HepG2 (cell line): ENCODE results near the gene BPIFB2. TPM values are rescaled to one million over a fixed set of nuclear protein-coding genes. Genes with fewer than 3 reads are reported as not detected.

ENCODE experiments used
- ARNT2 ChIP-seq: sonication (generic); formaldehyde crosslinking; IDR thresholded peaks from 2 replicates; pipeline ENCODE4 v1.8.0; 2022; ENCODE audit warnings: mild to moderate bottlenecking, low read depth, missing genetic modification reagents, moderate library complexity
- BRCA1 ChIP-seq: sonication (generic); formaldehyde crosslinking; IDR thresholded peaks from 2 replicates; pipeline ENCODE4 v1.4.0; 2020; ENCODE audit warnings: missing genetic modification reagents
- CBX5 ChIP-seq: sonication (generic); formaldehyde crosslinking; IDR thresholded peaks from 2 replicates; pipeline ENCODE4 v1.4.0; 2020; ENCODE audit warnings: missing genetic modification reagents, borderline replicate concordance
- CCDC6 ChIP-seq: sonication (generic); formaldehyde crosslinking; IDR thresholded peaks from 2 replicates; pipeline ENCODE4 v1.8.1; 2022; ENCODE audit warnings: mild to moderate bottlenecking, missing genetic modification reagents, moderate library complexity
- EZH2 ChIP-seq: conservative IDR thresholded peaks from 2 replicates; pipeline ENCODE4 v1.6.1; 2012; ENCODE audit warnings: mild to moderate bottlenecking, low read depth, low read length, moderate library complexity
- FLYWCH1 ChIP-seq: sonication (generic); formaldehyde crosslinking; IDR thresholded peaks from 2 replicates; pipeline ENCODE4 v1.8.1; 2023; ENCODE audit warnings: mild to moderate bottlenecking, missing genetic modification reagents
- FOXA3 ChIP-seq: IDR thresholded peaks from 2 replicates; pipeline ENCODE4 v1.6.1; 2016; ENCODE audit warnings: missing genetic modification reagents, missing compliant biosample characterization
- GPN1 ChIP-seq: sonication (generic); formaldehyde crosslinking; IDR thresholded peaks from 2 replicates; pipeline ENCODE4 v1.5.1; 2020; ENCODE audit warnings: missing genetic modification reagents, borderline replicate concordance
- HCFC1 ChIP-seq: fragments of 150-350 bp; IDR thresholded peaks from 2 replicates; pipeline ENCODE4 v1.6.1; 2014; ENCODE audit warnings: low read depth, low read length
- IKZF1 ChIP-seq: fragments of 450-650 bp; IDR thresholded peaks from 2 replicates; pipeline ENCODE4 v1.7.1; 2016
- IRF2 ChIP-seq: IDR thresholded peaks from 2 replicates; pipeline ENCODE4 v1.6.1; 2018; ENCODE audit warnings: missing genetic modification reagents, missing compliant biosample characterization
- MYC ChIP-seq: sonication (generic); formaldehyde crosslinking; IDR thresholded peaks from 2 replicates; pipeline ENCODE4 v1.9.0; 2021; ENCODE audit warnings: missing genetic modification reagents, borderline replicate concordance
- RFX5 ChIP-seq: IDR thresholded peaks from 2 replicates; pipeline ENCODE4 v1.6.1; 2011; ENCODE audit warnings: low read depth, low read length, improper control_type of control experiment
- ZNF296 ChIP-seq: sonication (generic); formaldehyde crosslinking; conservative IDR thresholded peaks from 2 replicates; pipeline ENCODE4 v1.5.0; 2020; ENCODE audit warnings: mild to moderate bottlenecking, missing genetic modification reagents
- ZNF3 ChIP-seq: IDR thresholded peaks from 2 replicates; pipeline ENCODE4 v1.7.0; 2017; ENCODE audit warnings: inconsistent platforms
- ZNF720 ChIP-seq: sonication (generic); formaldehyde crosslinking; IDR thresholded peaks from 2 replicates; pipeline ENCODE4 v1.4.0; 2020; ENCODE audit warnings: missing genetic modification reagents
- ZNF766 ChIP-seq: sonication (generic); formaldehyde crosslinking; IDR thresholded peaks from 2 replicates; pipeline ENCODE4 v1.5.0; 2020; ENCODE audit warnings: missing genetic modification reagents, borderline replicate concordance
- ZNF850 ChIP-seq: sonication (generic); formaldehyde crosslinking; conservative IDR thresholded peaks from 2 replicates; pipeline ENCODE4 v1.9.0; 2021; ENCODE audit warnings: mild to moderate bottlenecking, missing genetic modification reagents
- polyA plus RNA-seq, 8 experiments: library from polyadenylated mRNA; depleted of rRNA in 3 of 8; stranded (reverse) in 7 of 8; unstranded in 1 of 8; fragments of >200 nt; fragmentation: Illumina TruSeq in 4 of 8; extraction: Trizol in 4 of 8; gene quantifications; 2 replicates each; pipeline versions ENCODE4 v1.2.1 to v1.2.3, GENCODE V29; 2011 to 2016; ENCODE audit warnings: low read depth in 4 of 8, missing spikeins in 1 of 8, mixed read lengths in 1 of 8; ENCODE audit not compliant: insufficient read depth in 1 of 8
- total RNA-seq, 5 experiments: library from RNA; depleted of rRNA; stranded (reverse); fragments of >200 nt; fragmentation: Illumina TruSeq; extraction: Trizol; gene quantifications; 2 replicates each; pipeline ENCODE4 v1.2.3, GENCODE V29; 2016; ENCODE audit warnings: low read depth in 1 of 5
- TF ChIP-seq, protein P1 (sequence below): sonication (generic); formaldehyde crosslinking; IDR thresholded peaks from 2 replicates; pipeline ENCODE4 v1.5.0; 2020; ENCODE audit warnings: missing genetic modification reagents
- TF ChIP-seq, protein P2 (sequence below): sonication (generic); formaldehyde crosslinking; IDR thresholded peaks from 2 replicates; pipeline ENCODE4 v1.4.0; 2020; ENCODE audit warnings: mild to moderate bottlenecking, low read depth, missing genetic modification reagents
- TF ChIP-seq, protein P3 (sequence below): sonication (generic); formaldehyde crosslinking; IDR thresholded peaks from 2 replicates; pipeline ENCODE4 v1.5.1; 2020; ENCODE audit warnings: mild to moderate bottlenecking, missing genetic modification reagents, moderate library complexity
- TF ChIP-seq, protein P4 (sequence below): sonication (generic); formaldehyde crosslinking; IDR thresholded peaks from 2 replicates; pipeline ENCODE4 v1.4.0; 2020; ENCODE audit warnings: missing genetic modification reagents

Gene BPIFB2
- total and polyA plus RNA-seq, 2 of the 13 experiments (the other 11 are each of a cell fraction or from before 2014, with no cell fraction given): 54.5 to 902 TPM

DNA sequence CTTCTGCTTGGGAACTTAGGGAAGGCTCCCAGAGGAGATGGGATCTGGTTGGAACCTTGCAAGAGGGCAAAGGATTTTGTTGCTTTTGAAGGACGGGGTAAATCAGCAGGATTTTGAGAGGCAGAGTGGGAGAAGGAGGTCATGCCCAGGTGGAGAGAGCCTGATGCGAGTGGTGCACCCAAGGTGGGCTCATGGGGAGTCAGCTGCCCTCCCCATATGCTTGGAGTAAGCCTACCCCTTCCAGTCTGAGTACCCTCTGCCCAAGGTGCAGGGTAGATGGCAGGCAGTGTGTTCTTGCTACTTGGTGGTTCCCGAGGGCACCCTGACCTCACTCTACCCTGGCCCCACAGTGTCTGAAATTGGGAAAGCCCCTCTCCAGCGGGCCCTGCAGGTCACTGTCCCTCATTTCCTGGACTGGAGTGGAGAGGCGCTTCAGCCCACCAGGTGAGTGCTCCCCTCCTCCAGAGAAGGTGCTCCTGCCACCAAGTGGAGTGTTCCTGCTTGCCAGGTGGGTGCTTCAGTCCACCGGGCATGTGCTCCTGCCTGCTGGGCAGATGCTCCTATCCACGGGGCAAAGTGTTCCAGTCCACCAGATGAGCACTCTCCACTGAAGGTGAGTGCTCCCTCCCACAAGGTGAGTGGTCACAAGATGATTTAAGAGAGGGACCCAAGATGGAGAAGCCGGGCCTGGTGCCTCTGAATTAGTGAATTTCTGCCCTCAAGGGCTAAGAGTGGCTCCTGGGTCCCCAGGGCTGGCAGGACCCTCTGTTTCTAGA, 3.4 kb downstream of the BPIFB2 start (continued):
- TF ChIP-seq, protein P1, sequence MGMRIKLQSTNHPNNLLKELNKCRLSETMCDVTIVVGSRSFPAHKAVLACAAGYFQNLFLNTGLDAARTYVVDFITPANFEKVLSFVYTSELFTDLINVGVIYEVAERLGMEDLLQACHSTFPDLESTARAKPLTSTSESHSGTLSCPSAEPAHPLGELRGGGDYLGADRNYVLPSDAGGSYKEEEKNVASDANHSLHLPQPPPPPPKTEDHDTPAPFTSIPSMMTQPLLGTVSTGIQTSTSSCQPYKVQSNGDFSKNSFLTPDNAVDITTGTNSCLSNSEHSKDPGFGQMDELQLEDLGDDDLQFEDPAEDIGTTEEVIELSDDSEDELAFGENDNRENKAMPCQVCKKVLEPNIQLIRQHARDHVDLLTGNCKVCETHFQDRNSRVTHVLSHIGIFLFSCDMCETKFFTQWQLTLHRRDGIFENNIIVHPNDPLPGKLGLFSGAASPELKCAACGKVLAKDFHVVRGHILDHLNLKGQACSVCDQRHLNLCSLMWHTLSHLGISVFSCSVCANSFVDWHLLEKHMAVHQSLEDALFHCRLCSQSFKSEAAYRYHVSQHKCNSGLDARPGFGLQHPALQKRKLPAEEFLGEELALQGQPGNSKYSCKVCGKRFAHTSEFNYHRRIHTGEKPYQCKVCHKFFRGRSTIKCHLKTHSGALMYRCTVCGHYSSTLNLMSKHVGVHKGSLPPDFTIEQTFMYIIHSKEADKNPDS (CRISPR knock-in tag): no peak
- TF ChIP-seq ARNT2 (CRISPR knock-in tag) (no peak; the same call in 1 of the 2 replicates), CBX5 (CRISPR knock-in tag) (no peak), RFX5 (no peak), ZNF850 (CRISPR knock-in tag) (no peak), BRCA1 (CRISPR knock-in tag) (no peak), ZNF766 (CRISPR knock-in tag) (no peak), FOXA3 (no peak), GPN1 (CRISPR knock-in tag) (no peak), HCFC1 (no peak), IRF2 (CRISPR knock-in tag) (no peak), ZNF720 (CRISPR knock-in tag) (no peak), CCDC6 (CRISPR knock-in tag) (no peak), MYC (CRISPR knock-in tag) (peak; percentile 55; the same call in 1 of the 2 replicates), ZNF296 (CRISPR knock-in tag) (no peak), ZNF3 (CRISPR knock-in tag) (no peak), FLYWCH1 (CRISPR knock-in tag) (no peak), IKZF1 (no peak), EZH2 (no peak)
- TF ChIP-seq, protein P2, sequence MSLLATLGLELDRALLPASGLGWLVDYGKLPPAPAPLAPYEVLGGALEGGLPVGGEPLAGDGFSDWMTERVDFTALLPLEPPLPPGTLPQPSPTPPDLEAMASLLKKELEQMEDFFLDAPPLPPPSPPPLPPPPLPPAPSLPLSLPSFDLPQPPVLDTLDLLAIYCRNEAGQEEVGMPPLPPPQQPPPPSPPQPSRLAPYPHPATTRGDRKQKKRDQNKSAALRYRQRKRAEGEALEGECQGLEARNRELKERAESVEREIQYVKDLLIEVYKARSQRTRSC: no peak
- TF ChIP-seq, protein P3, sequence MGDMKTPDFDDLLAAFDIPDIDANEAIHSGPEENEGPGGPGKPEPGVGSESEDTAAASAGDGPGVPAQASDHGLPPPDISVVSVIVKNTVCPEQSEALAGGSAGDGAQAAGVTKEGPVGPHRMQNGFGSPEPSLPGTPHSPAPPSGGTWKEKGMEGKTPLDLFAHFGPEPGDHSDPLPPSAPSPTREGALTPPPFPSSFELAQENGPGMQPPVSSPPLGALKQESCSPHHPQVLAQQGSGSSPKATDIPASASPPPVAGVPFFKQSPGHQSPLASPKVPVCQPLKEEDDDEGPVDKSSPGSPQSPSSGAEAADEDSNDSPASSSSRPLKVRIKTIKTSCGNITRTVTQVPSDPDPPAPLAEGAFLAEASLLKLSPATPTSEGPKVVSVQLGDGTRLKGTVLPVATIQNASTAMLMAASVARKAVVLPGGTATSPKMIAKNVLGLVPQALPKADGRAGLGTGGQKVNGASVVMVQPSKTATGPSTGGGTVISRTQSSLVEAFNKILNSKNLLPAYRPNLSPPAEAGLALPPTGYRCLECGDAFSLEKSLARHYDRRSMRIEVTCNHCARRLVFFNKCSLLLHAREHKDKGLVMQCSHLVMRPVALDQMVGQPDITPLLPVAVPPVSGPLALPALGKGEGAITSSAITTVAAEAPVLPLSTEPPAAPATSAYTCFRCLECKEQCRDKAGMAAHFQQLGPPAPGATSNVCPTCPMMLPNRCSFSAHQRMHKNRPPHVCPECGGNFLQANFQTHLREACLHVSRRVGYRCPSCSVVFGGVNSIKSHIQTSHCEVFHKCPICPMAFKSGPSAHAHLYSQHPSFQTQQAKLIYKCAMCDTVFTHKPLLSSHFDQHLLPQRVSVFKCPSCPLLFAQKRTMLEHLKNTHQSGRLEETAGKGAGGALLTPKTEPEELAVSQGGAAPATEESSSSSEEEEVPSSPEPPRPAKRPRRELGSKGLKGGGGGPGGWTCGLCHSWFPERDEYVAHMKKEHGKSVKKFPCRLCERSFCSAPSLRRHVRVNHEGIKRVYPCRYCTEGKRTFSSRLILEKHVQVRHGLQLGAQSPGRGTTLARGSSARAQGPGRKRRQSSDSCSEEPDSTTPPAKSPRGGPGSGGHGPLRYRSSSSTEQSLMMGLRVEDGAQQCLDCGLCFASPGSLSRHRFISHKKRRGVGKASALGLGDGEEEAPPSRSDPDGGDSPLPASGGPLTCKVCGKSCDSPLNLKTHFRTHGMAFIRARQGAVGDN (CRISPR knock-in tag): peak; percentile 69
- TF ChIP-seq, protein P4, sequence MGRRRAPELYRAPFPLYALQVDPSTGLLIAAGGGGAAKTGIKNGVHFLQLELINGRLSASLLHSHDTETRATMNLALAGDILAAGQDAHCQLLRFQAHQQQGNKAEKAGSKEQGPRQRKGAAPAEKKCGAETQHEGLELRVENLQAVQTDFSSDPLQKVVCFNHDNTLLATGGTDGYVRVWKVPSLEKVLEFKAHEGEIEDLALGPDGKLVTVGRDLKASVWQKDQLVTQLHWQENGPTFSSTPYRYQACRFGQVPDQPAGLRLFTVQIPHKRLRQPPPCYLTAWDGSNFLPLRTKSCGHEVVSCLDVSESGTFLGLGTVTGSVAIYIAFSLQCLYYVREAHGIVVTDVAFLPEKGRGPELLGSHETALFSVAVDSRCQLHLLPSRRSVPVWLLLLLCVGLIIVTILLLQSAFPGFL: no peak
